Left lung (tissue), 10 donors: ENCODE data around the gene MXRA7. TPM values are rescaled to one million over a fixed set of nuclear protein-coding genes. Genes with fewer than 3 reads are reported as not detected.
"Not testable (repeated sequence)": the region's sequence is repeated elsewhere in the genome, so short reads cannot be mapped to it uniquely, and the experiment has no call there.

ENCODE experiments used
- ATAC-seq: fragments of 200-7000 bp; cut with Tn5 transposase; one replicate; pipeline ENCODE4 v1.9.1; 2020; ENCODE audit warnings: moderate library complexity
- DNase-seq, 4 donors: peaks; one replicate each; pipeline ENCODE4 v3.0.0-alpha.2; 2013 to 2020
- H3K27ac ChIP-seq, 2 donors: fragments of 200-600 bp; sonication (generic) in 1 of 2; one replicate each; pipeline versions ENCODE4 v1.5.0 to v1.8.0; 2020 to 2021
- H3K27me3 ChIP-seq, 2 donors: fragments of 200-600 bp; sonication (generic) in 1 of 2; one replicate each; pipeline versions ENCODE4 v1.5.0 to v1.8.0; 2020 to 2021
- H3K36me3 ChIP-seq, 2 donors: fragments of 200-600 bp; sonication (generic) in 1 of 2; one replicate each; pipeline versions ENCODE4 v1.5.0 to v1.8.0; 2020 to 2021
- H3K4me1 ChIP-seq, 2 donors: fragments of 200-600 bp; one replicate each; pipeline ENCODE4 v1.8.0; 2021
- H3K4me3 ChIP-seq, 2 donors: fragments of 200-600 bp; sonication (generic) in 1 of 2; one replicate each; pipeline versions ENCODE4 v1.5.0 to v1.8.0; 2020 to 2021; ENCODE audit warnings: mild to moderate bottlenecking in 1 of 2
- H3K9me3 ChIP-seq, 2 donors: fragments of 200-600 bp; sonication (generic) in 1 of 2; one replicate each; pipeline versions ENCODE4 v1.5.0 to v1.8.0; 2020 to 2021
- CTCF ChIP-seq, 2 donors: fragments of 200-600 bp; sonication (generic) in 1 of 2; IDR thresholded peaks; one replicate each; pipeline versions ENCODE4 v1.5.0 to v1.8.0; 2021; ENCODE audit warnings: antibody characterized with exemption in 2 of 2
- intact Hi-C, 2 donors: fragments of 100-400 bp; cut with DNase I; formaldehyde crosslinking; loops; one replicate each; pipeline versions ENCODE4 v1.11.2 to v1.14.2; 2022
- polyA plus RNA-seq, 6 donors: library from polyadenylated mRNA; unstranded; fragments of 120-200 nt; gene quantifications; one replicate each; pipeline ENCODE4 v1.2.1, GENCODE V29; 2013; ENCODE audit not compliant: insufficient read length in 6 of 6
- total RNA-seq, 2 donors: library from RNA; stranded (reverse); fragmentation: NEBNext Ultra II Directional; extraction: Animal tissue kit (Norgen Biotek cat#: 25700); gene quantifications; one replicate each; pipeline ENCODE4 v1.2.1, GENCODE V29; 2021
- donor health status: DM: no; HTN: yes; CAD: no.
- donor health status: DM: no; HTN: no; CAD: no.

MXRA7 gene
- total and polyA plus RNA-seq, 8 donors: 71.5 to 211 (median 88.2) TPM

GRCh38 chr17:76723812-76724211, 13.0 kb upstream of the MXRA7 start:
- Histone ChIP-seq H3K27ac (no peak overlapping the region), H3K4me3 (peak overlapping the region in 1 of 2 donors; percentile 99), H3K9me3 (no peaks in the 10 kb centered on the region), H3K36me3 (peaks cover 3 to 67% of the 10 kb centered on the region in 2 donors), H3K27me3 (no peaks in the 10 kb centered on the region), H3K4me1 (peaks cover 17 to 54% of the 10 kb centered on the region in 2 donors)
- intact Hi-C loops: no loop called here
- TF ChIP-seq CTCF (IDR thresholded peaks at IDR 0.05): no peak
- no peak for DNase-seq
- no peak for ATAC-seq

GRCh38 chr17:76722977-76723376, 12.2 kb upstream of the MXRA7 start:
- H3K27me3 ChIP-seq, intact Hi-C loops, H3K4me3 ChIP-seq, H3K9me3 ChIP-seq, DNase-seq, H3K27ac ChIP-seq, ATAC-seq: not testable (repeated sequence)
- Histone ChIP-seq H3K36me3 (peaks cover 3 to 76% of the 10 kb centered on the region in 2 donors), H3K4me1 (peaks cover 17 to 48% of the 10 kb centered on the region in 2 donors)

- H3K9me3 ChIP-seq: no peaks in the 10 kb centered on the region
- no peak overlapping the region for H3K27ac ChIP-seq
- DNase-seq: no peak
- peaks cover 14 to 48% of the 10 kb centered on the region in 2 donors for H3K4me1 ChIP-seq
- H3K27me3 ChIP-seq: no peaks in the 10 kb centered on the region
- intact Hi-C loops: no loop called here
- no peak for ATAC-seq
- H3K36me3 ChIP-seq: peaks cover 3 to 83% of the 10 kb centered on the region in 2 donors
- H3K4me3 ChIP-seq: no peak overlapping the region
- no peak for TF ChIP-seq CTCF (IDR thresholded peaks at IDR 0.05)
Measured at GRCh38 chr17:76722279-76722678, 11.5 kb upstream of the MXRA7 start.

GRCh38 chr17:76721463-76721862, 10.7 kb upstream of the MXRA7 start:
- DNase-seq (no peak), ATAC-seq (no peak)
- TF ChIP-seq CTCF (IDR thresholded peaks at IDR 0.05): no peak
- no peak overlapping the region for H3K4me3 ChIP-seq
- intact Hi-C loops: no loop called here
- no peaks in the 10 kb centered on the region for H3K9me3 ChIP-seq
- peaks cover 3 to 91% of the 10 kb centered on the region in 2 donors for H3K36me3 ChIP-seq
- H3K27ac ChIP-seq: no peak overlapping the region
- H3K4me1 ChIP-seq: peaks cover 22 to 53% of the 10 kb centered on the region in 2 donors
- no peaks in the 10 kb centered on the region for H3K27me3 ChIP-seq

- DNase-seq: no peak
Measured at GRCh38 chr17:76720941-76721340, 10.2 kb upstream of the MXRA7 start.

More at GRCh38 chr17:76720941-76721340, 10.2 kb upstream of the MXRA7 start:
- Histone ChIP-seq H3K4me3 (no peak overlapping the region), H3K27ac (no peak overlapping the region), H3K4me1 (peaks cover 26 to 58% of the 10 kb centered on the region in 2 donors), H3K27me3 (no peaks in the 10 kb centered on the region), H3K9me3 (no peaks in the 10 kb centered on the region), H3K36me3 (peaks cover 3 to 96% of the 10 kb centered on the region in 2 donors)
- intact Hi-C loops: no loop called here
- no peak for TF ChIP-seq CTCF (IDR thresholded peaks at IDR 0.05)
- ATAC-seq: no peak
